HepG2 (cell line): Measurements from ENCODE around the gene TOE1. TPM values are rescaled to one million over a fixed set of nuclear protein-coding genes. Genes with fewer than 3 reads are reported as not detected.

ENCODE experiments used
- ATF6 ChIP-seq: sonication (generic); formaldehyde crosslinking; conservative IDR thresholded peaks from 2 replicates; pipeline ENCODE4 v1.4.0; 2020; ENCODE audit warnings: missing genetic modification reagents
- BCL6 ChIP-seq: IDR thresholded peaks from 2 replicates; pipeline ENCODE4 v1.6.1; 2016; ENCODE audit warnings: missing genetic modification reagents, missing compliant biosample characterization
- CBFB ChIP-seq: sonication (generic); formaldehyde crosslinking; IDR thresholded peaks from 2 replicates; pipeline ENCODE4 v1.4.0; 2020; ENCODE audit warnings: missing genetic modification reagents
- DDIT3 ChIP-seq: sonication (generic); formaldehyde crosslinking; IDR thresholded peaks from 2 replicates; pipeline ENCODE4 v1.4.0; 2020; ENCODE audit warnings: mild to moderate bottlenecking, missing genetic modification reagents
- DPF2 ChIP-seq: sonication (generic); formaldehyde crosslinking; IDR thresholded peaks from 2 replicates; pipeline ENCODE4 v1.4.0; 2020; ENCODE audit warnings: mild to moderate bottlenecking, low read depth, missing genetic modification reagents, borderline replicate concordance
- MAFK ChIP-seq, 2 experiments: IDR thresholded peaks in 1 of 2; conservative IDR thresholded peaks in 1 of 2; 2 replicates each; pipeline ENCODE4 v1.6.1; 2011; ENCODE audit warnings: improper control_type of control experiment in 2 of 2, low read length in 2 of 2
- PHF21A ChIP-seq: sonication (generic); formaldehyde crosslinking; IDR thresholded peaks from 2 replicates; pipeline ENCODE4 v1.5.0; 2020; ENCODE audit warnings: mild to moderate bottlenecking, missing genetic modification reagents
- PRDM10 ChIP-seq: sonication (generic); formaldehyde crosslinking; IDR thresholded peaks from 2 replicates; pipeline ENCODE4 v1.4.0; 2020; ENCODE audit warnings: low read depth, missing genetic modification reagents
- SIN3B ChIP-seq: fragments of 150-350 bp; IDR thresholded peaks from 2 replicates; pipeline ENCODE4 v1.6.1; 2014; ENCODE audit warnings: low read length
- SIX4 ChIP-seq: sonication (generic); formaldehyde crosslinking; IDR thresholded peaks from 2 replicates; pipeline ENCODE4 v1.4.0; 2020; ENCODE audit warnings: missing genetic modification reagents
- SRY ChIP-seq: sonication (generic); formaldehyde crosslinking; IDR thresholded peaks from 2 replicates; pipeline ENCODE4 v1.8.0; 2022; ENCODE audit warnings: mild to moderate bottlenecking, missing genetic modification reagents
- ZNF280B ChIP-seq: sonication (generic); formaldehyde crosslinking; IDR thresholded peaks from 2 replicates; pipeline ENCODE4 v1.5.0; 2020; ENCODE audit warnings: missing genetic modification reagents, mild to moderate bottlenecking, borderline replicate concordance
- ZNF281 ChIP-seq: sonication (generic); formaldehyde crosslinking; IDR thresholded peaks from 2 replicates; pipeline ENCODE4 v1.4.0; 2020; ENCODE audit warnings: missing genetic modification reagents, borderline replicate concordance
- ZNF30 ChIP-seq: sonication (generic); formaldehyde crosslinking; IDR thresholded peaks from 2 replicates; pipeline ENCODE4 v1.5.0; 2020; ENCODE audit warnings: mild to moderate bottlenecking, missing genetic modification reagents
- ZNF382 ChIP-seq: sonication (generic); formaldehyde crosslinking; IDR thresholded peaks from 2 replicates; pipeline ENCODE4 v1.5.0; 2020; ENCODE audit warnings: missing genetic modification reagents, mild to moderate bottlenecking, borderline replicate concordance
- ZNF430 ChIP-seq: sonication (generic); formaldehyde crosslinking; IDR thresholded peaks from 2 replicates; pipeline ENCODE4 v1.9.0; 2021; ENCODE audit warnings: mild to moderate bottlenecking, missing genetic modification reagents
- ZNF468 ChIP-seq: sonication (generic); formaldehyde crosslinking; IDR thresholded peaks from 2 replicates; pipeline ENCODE4 v1.8.0; 2022; ENCODE audit warnings: mild to moderate bottlenecking, moderate library complexity, missing genetic modification reagents
- ZNF891 ChIP-seq: sonication (generic); formaldehyde crosslinking; IDR thresholded peaks from 2 replicates; pipeline ENCODE4 v1.5.0; 2020; ENCODE audit warnings: mild to moderate bottlenecking, missing genetic modification reagents
- polyA plus RNA-seq, 8 experiments: library from polyadenylated mRNA; depleted of rRNA in 3 of 8; stranded (reverse) in 7 of 8; unstranded in 1 of 8; fragments of >200 nt; fragmentation: Illumina TruSeq in 4 of 8; extraction: Trizol in 4 of 8; gene quantifications; 2 replicates each; pipeline versions ENCODE4 v1.2.1 to v1.2.3, GENCODE V29; 2011 to 2016; ENCODE audit warnings: low read depth in 4 of 8, missing spikeins in 1 of 8, mixed read lengths in 1 of 8; ENCODE audit not compliant: insufficient read depth in 1 of 8
- total RNA-seq, 5 experiments: library from RNA; depleted of rRNA; stranded (reverse); fragments of >200 nt; fragmentation: Illumina TruSeq; extraction: Trizol; gene quantifications; 2 replicates each; pipeline ENCODE4 v1.2.3, GENCODE V29; 2016; ENCODE audit warnings: low read depth in 1 of 5

Gene TOE1
- total and polyA plus RNA-seq, 2 of the 13 experiments (the other 11 are each of a cell fraction or from before 2014, with no cell fraction given): 14.1 to 19.0 TPM

- TF ChIP-seq PRDM10 (no peak), SIX4 (CRISPR knock-in tag) (no peak), ZNF30 (CRISPR knock-in tag) (peak; percentile 80; the same call in 1 of the 2 replicates), ZNF280B (CRISPR knock-in tag) (no peak; the same call in none of the 2 replicates), ZNF382 (CRISPR knock-in tag) (no peak), CBFB (no peak), BCL6 (0 out of 2 replicates have a peak, but pooled peaks have one; percentile 48), ZNF430 (CRISPR knock-in tag) (peak; percentile 29), PHF21A (peak; percentile 87), ZNF468 (no peak; the same call in none of the 2 replicates), DPF2 (no peak), ZNF891 (CRISPR knock-in tag) (peak; percentile 85), MAFK (conservative IDR thresholded peaks at IDR 0.05 in 1 of 2, IDR thresholded peaks at IDR 0.05 in 1 of 2; ENCODE audit: low read length in 2 of 2) (no peak), ATF6 (CRISPR knock-in tag) (no peak), ZNF281 (CRISPR knock-in tag) (no peak), SRY (CRISPR knock-in tag) (0 out of 2 replicates have a peak, but pooled peaks have one; percentile 19), DDIT3 (CRISPR knock-in tag) (no peak), SIN3B (peak; percentile 28; the same call in 1 of the 2 replicates)
Observed at GRCh38 chr1:45339789-45340558, at the start of gene TOE1, which contains the start of gene MUTYH (continued).
